Measurements from ENCODE around the gene CHGA.

The CHGA gene

GRCh38 chr14:92967346-92967926 is 44.5 kb downstream of the CHGA start:
- H3K9ac ChIP-seq (ENCODE audit: low read length in 5 of 5) = no peak overlapping the region
- peaks cover 0 to 4% (median 0%) of the 10 kb centered on the region in 5 donors for H3K9me3 ChIP-seq (ENCODE audit: control insufficient read depth in 5 of 5, low read length in 5 of 5)
- H3K4me1 ChIP-seq (ENCODE audit: control insufficient read depth in 5 of 5, insufficient read depth in 5 of 5, low read length in 5 of 5) = peaks cover 4 to 26% (median 23%) of the 10 kb centered on the region in 5 donors
- no peaks in the 10 kb centered on the region for H3K27me3 ChIP-seq (ENCODE audit: control insufficient read depth in 5 of 5, insufficient read depth in 4 of 5, low read length in 5 of 5)
- H3K27ac ChIP-seq (ENCODE audit: low read depth, low read length) = no peak overlapping the region
- peaks cover 0 to 4% (median 2%) of the 10 kb centered on the region in 5 donors for H3K36me3 ChIP-seq (ENCODE audit: control insufficient read depth in 5 of 5, insufficient read depth in 5 of 5, low read length in 5 of 5)
- no peak overlapping the region for H3K4me3 ChIP-seq (ENCODE audit: low read depth in 1 of 5, low read length in 5 of 5)

DNA sequence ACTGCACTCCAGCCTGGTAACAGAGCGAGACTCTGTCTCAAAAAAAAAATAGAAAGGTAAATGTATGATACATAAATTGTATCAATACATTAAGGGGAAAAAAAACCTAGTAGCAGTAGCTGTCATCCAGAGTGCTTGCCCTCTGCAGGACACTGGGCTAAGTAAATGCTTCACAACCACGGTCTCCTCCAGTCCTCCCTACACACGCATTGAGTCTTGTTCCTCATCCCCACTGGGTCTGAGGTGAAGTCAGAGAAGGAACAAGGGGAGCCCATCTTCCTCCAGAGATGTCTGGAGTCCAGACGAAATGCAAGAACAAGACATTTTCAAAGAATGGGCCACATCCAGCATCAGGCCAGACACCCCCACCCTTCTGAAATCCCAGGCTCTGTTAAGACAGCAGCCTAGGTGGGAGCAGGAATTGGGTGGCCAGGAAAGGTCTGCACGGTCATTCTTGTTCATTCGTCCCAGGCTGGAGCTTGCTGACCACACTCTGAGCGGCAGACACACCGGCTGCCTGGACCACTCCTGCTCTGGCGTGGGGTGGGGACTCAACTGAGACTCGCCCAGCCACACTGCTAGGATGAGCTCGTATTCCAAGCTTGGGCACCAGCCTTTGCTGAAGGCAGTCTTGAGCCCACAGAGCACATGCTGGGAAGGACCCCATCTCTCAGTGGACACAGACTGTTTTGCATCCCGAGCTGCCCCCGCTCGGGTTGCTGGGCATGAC is 45.5 kb downstream of the CHGA start:
- H3K4me3 ChIP-seq (ENCODE audit: low read depth in 1 of 5, low read length in 5 of 5) = no peak overlapping the region
- H3K27ac ChIP-seq (ENCODE audit: low read depth, low read length) = no peak overlapping the region
- no peaks in the 10 kb centered on the region for H3K36me3 ChIP-seq (ENCODE audit: control insufficient read depth in 5 of 5, insufficient read depth in 5 of 5, low read length in 5 of 5)
- H3K27me3 ChIP-seq (ENCODE audit: control insufficient read depth in 5 of 5, insufficient read depth in 4 of 5, low read length in 5 of 5) = no peaks in the 10 kb centered on the region
- peaks cover 0 to 4% (median 0%) of the 10 kb centered on the region in 5 donors for H3K9me3 ChIP-seq (ENCODE audit: control insufficient read depth in 5 of 5, low read length in 5 of 5)
- no peak overlapping the region for H3K9ac ChIP-seq (ENCODE audit: low read length in 5 of 5)
- peaks cover 4 to 28% (median 22%) of the 10 kb centered on the region in 5 donors for H3K4me1 ChIP-seq (ENCODE audit: control insufficient read depth in 5 of 5, insufficient read depth in 5 of 5, low read length in 5 of 5)

DNA sequence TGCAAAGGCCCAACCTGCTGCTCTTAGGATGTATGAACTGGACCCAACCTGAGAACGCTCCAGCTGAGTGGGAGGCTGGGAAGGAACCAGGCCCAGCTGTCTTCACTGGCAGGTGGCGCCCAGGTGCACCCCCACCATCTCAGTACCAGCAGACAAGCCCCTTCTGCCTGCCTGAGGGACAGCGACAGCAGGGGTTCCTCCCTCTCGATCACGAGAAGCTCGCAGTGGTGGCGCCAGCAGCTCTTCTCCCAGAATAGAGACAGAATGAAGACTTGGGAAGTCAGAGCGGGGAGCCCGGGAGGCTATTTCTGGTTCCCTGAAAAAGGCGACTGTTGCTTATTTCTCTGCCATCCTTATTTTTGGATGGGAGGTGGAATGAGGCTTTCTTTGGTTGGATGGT is 46.5 kb downstream of the CHGA start:
- peaks cover 4 to 28% (median 18%) of the 10 kb centered on the region in 5 donors for H3K4me1 ChIP-seq (ENCODE audit: control insufficient read depth in 5 of 5, insufficient read depth in 5 of 5, low read length in 5 of 5)
- H3K27ac ChIP-seq (ENCODE audit: low read depth, low read length) = no peak overlapping the region
- no peak overlapping the region for H3K9ac ChIP-seq (ENCODE audit: low read length in 5 of 5)
- H3K27me3 ChIP-seq (ENCODE audit: control insufficient read depth in 5 of 5, insufficient read depth in 4 of 5, low read length in 5 of 5) = no peaks in the 10 kb centered on the region
- peaks cover 0 to 4% (median 0%) of the 10 kb centered on the region in 5 donors for H3K9me3 ChIP-seq (ENCODE audit: control insufficient read depth in 5 of 5, low read length in 5 of 5)
- H3K36me3 ChIP-seq (ENCODE audit: control insufficient read depth in 5 of 5, insufficient read depth in 5 of 5, low read length in 5 of 5) = no peaks in the 10 kb centered on the region
- H3K4me3 ChIP-seq (ENCODE audit: low read depth in 1 of 5, low read length in 5 of 5) = no peak overlapping the region

DNA sequence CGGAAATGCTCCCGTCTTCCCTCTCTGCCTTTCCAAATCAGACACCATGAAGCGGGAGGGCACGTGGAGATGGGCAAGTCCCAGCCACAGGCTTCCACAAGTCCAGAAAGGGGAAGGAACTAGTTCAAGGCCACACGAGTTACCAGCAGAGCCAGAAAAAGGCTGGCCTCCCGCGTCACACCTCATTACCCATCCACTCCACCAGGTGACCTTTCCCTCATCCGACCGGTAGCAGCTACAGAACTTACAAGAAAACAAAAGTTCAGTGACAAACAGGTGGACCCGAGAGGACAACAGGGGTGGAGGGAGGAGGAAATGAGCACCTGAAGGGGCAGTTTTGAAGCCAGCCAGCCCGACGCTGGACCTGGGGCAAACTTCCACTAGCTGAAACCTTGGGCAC is 46.9 kb downstream of the CHGA start:
- H3K27ac ChIP-seq (ENCODE audit: low read depth, low read length) = no peak overlapping the region
- H3K36me3 ChIP-seq (ENCODE audit: control insufficient read depth in 5 of 5, insufficient read depth in 5 of 5, low read length in 5 of 5) = peaks cover 0 to 2% (median 0%) of the 10 kb centered on the region in 5 donors
- no peak overlapping the region for H3K9ac ChIP-seq (ENCODE audit: low read length in 5 of 5)

DNA sequence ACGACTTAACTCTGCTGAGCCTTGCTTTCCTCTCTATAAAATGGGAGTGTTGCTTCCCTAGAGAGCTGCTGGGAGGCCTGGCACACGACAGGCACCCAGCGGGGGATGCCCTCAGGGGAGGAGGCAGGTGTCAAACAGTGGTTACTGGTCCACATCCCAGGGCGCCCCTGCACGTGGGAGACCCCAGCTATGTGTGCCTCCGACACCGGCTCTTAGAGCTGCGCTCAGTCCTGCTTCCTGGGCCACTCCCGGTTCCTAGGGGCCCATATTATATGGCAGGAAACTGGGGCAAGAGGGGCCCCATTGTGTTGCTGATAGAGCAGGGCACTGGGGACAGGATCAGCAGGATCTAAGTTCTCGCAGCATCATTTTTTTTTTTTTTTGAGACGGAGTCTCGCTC is 47.3 kb downstream of the CHGA start:
- no peak overlapping the region for H3K4me3 ChIP-seq (ENCODE audit: low read depth in 1 of 5, low read length in 5 of 5)
- H3K36me3 ChIP-seq (ENCODE audit: control insufficient read depth in 5 of 5, insufficient read depth in 5 of 5, low read length in 5 of 5) = peaks cover 0 to 6% (median 0%) of the 10 kb centered on the region in 5 donors
- H3K4me1 ChIP-seq (ENCODE audit: control insufficient read depth in 5 of 5, insufficient read depth in 5 of 5, low read length in 5 of 5) = peaks cover 1 to 28% (median 18%) of the 10 kb centered on the region in 5 donors
- no peaks in the 10 kb centered on the region for H3K27me3 ChIP-seq (ENCODE audit: control insufficient read depth in 5 of 5, insufficient read depth in 4 of 5, low read length in 5 of 5)
- H3K27ac ChIP-seq (ENCODE audit: low read depth, low read length) = no peak overlapping the region
- peaks cover 0 to 4% (median 0%) of the 10 kb centered on the region in 5 donors for H3K9me3 ChIP-seq (ENCODE audit: control insufficient read depth in 5 of 5, low read length in 5 of 5)
- H3K9ac ChIP-seq (ENCODE audit: low read length in 5 of 5) = no peak overlapping the region

More for the DNA sequence above, 46.9 kb downstream of the CHGA start:
- Histone ChIP-seq H3K4me3 (ENCODE audit: low read depth in 1 of 5, low read length in 5 of 5) (no peak overlapping the region), H3K9me3 (ENCODE audit: control insufficient read depth in 5 of 5, low read length in 5 of 5) (peaks cover 0 to 4% (median 0%) of the 10 kb centered on the region in 5 donors), H3K4me1 (ENCODE audit: control insufficient read depth in 5 of 5, insufficient read depth in 5 of 5, low read length in 5 of 5) (peaks cover 2 to 28% (median 18%) of the 10 kb centered on the region in 5 donors), H3K27me3 (ENCODE audit: control insufficient read depth in 5 of 5, insufficient read depth in 4 of 5, low read length in 5 of 5) (no peaks in the 10 kb centered on the region)

DNA sequence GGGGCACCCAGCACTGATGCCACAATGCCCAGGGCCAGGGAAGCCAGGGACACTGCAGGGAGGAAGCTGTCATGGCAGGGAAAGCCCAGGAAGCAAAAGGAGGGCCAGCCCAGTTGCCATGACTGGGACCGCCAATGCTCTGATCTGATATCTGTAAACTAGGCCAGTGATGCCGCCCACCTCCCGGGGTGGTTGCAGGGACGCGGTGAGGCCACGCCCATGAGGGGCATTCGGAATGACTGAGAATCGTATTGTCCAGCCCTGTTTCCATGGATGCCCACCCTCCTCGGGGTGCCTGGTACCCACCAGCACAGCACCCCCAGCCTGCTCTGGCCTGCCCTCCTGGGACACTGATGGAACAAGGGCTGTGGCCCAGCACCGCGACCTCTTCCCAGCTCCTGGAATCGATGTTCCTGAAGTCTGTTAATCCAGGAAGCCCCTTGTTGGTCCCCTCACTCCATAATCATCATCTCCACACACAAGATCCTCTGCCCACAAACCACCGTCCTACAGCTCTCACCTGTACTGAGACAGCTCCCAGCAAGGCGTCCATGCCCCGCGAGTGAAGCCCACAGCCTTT is 48.7 kb downstream of the CHGA start:
- H3K36me3 ChIP-seq (ENCODE audit: control insufficient read depth in 5 of 5, insufficient read depth in 5 of 5, low read length in 5 of 5) = peaks cover 0 to 14% (median 3%) of the 10 kb centered on the region in 5 donors
- H3K9me3 ChIP-seq (ENCODE audit: control insufficient read depth in 5 of 5, low read length in 5 of 5) = peaks cover 0 to 16% (median 12%) of the 10 kb centered on the region in 5 donors
- no peak overlapping the region for H3K27ac ChIP-seq (ENCODE audit: low read depth, low read length)
- peaks cover 1 to 30% (median 19%) of the 10 kb centered on the region in 5 donors for H3K4me1 ChIP-seq (ENCODE audit: control insufficient read depth in 5 of 5, insufficient read depth in 5 of 5, low read length in 5 of 5)
- no peaks in the 10 kb centered on the region for H3K27me3 ChIP-seq (ENCODE audit: control insufficient read depth in 5 of 5, insufficient read depth in 4 of 5, low read length in 5 of 5)
- H3K4me3 ChIP-seq (ENCODE audit: low read depth in 1 of 5, low read length in 5 of 5) = no peak overlapping the region
- no peak overlapping the region for H3K9ac ChIP-seq (ENCODE audit: low read length in 5 of 5)

- Histone ChIP-seq H3K4me3 (ENCODE audit: low read depth in 1 of 5, low read length in 5 of 5) (no peak overlapping the region), H3K27me3 (ENCODE audit: control insufficient read depth in 5 of 5, insufficient read depth in 4 of 5, low read length in 5 of 5) (no peaks in the 10 kb centered on the region), H3K4me1 (ENCODE audit: control insufficient read depth in 5 of 5, insufficient read depth in 5 of 5, low read length in 5 of 5) (peaks cover 1 to 30% (median 19%) of the 10 kb centered on the region in 5 donors), H3K27ac (ENCODE audit: low read depth, low read length) (peak overlapping the region; percentile 82), H3K9me3 (ENCODE audit: control insufficient read depth in 5 of 5, low read length in 5 of 5) (peaks cover 0 to 21% (median 12%) of the 10 kb centered on the region in 5 donors), H3K36me3 (ENCODE audit: control insufficient read depth in 5 of 5, insufficient read depth in 5 of 5, low read length in 5 of 5) (peaks cover 0 to 23% (median 10%) of the 10 kb centered on the region in 5 donors), H3K9ac (ENCODE audit: low read length in 5 of 5) (no peak overlapping the region)
Observed at GRCh38 chr14:92973261-92973797, 50.4 kb downstream of the CHGA start.

DNA sequence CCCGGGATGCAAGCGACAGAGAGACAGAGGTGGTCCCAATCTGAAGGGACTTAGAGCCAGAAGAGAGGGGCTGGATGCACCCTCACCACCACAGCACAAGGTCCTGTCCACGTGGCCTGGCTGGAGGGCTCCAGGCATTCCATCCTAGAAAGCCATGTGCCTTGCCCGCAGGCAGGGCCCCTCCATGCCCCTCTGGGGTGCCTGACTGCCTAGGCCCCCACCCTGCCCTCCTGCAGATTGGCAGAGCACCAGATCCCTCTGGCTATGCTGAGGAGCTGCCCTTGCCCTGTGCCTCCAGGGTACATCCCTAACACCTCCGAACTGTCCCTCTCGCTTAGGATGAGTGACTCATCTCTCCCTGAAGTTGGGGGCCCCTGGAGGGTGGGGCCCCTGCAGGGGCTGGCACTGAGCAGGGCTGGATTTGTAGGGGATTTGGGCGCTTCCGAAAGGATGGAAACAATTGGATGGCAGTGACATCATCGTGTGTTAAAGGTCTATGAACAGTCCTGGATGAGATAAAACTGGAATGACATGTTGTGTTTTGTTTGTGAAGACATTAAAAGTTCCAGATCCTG is 50.9 kb downstream of the CHGA start:
- peaks cover 0 to 23% (median 10%) of the 10 kb centered on the region in 5 donors for H3K36me3 ChIP-seq (ENCODE audit: control insufficient read depth in 5 of 5, insufficient read depth in 5 of 5, low read length in 5 of 5)
- no peaks in the 10 kb centered on the region for H3K27me3 ChIP-seq (ENCODE audit: control insufficient read depth in 5 of 5, insufficient read depth in 4 of 5, low read length in 5 of 5)
- peaks cover 0 to 27% (median 16%) of the 10 kb centered on the region in 5 donors for H3K9me3 ChIP-seq (ENCODE audit: control insufficient read depth in 5 of 5, low read length in 5 of 5)
- H3K9ac ChIP-seq (ENCODE audit: low read length in 5 of 5) = no peak overlapping the region
- peaks cover 1 to 30% (median 19%) of the 10 kb centered on the region in 5 donors for H3K4me1 ChIP-seq (ENCODE audit: control insufficient read depth in 5 of 5, insufficient read depth in 5 of 5, low read length in 5 of 5)
- no peak overlapping the region for H3K4me3 ChIP-seq (ENCODE audit: low read depth in 1 of 5, low read length in 5 of 5)
- peak overlapping the region; percentile 82 for H3K27ac ChIP-seq (ENCODE audit: low read depth, low read length)

DNA sequence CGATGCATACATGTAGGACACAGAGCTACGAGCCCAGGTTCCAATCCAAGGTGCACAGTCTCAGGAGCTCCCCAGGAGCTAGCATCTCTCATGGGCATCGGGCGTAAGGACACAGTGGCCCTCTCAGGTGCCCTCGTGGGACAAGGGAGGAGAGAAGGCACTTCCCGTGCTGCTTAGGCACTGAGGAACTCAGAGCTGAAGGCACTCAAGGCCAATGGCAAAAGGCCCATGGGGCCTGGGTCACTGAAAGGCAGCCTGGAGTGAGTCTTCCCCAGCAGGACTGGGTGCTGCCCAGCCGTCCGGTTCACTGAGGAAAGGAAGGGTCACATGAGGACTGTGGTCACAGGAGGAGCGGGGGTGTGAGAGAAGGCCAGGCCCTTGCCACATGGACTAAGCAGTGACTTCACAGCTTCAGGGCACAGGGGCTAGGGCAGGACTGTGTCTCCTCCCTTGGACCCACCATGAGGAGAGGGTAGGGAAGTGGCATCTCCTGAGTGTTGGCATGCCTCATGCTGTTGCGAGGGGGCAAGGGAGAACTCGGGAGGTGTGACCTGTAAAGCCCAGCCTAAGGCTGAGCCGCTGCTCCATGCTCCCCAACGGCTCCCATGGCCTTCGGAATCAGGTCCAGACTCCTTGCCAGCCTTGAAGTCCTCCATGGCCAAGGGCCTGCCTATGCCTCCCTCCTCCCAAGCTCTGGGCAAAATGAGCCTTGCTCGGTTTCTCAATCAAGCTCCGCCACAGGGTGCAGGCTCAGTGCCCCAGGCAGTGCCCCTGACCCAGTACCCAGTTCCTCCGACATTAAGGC is 51.8 kb downstream of the CHGA start:
- H3K4me3 ChIP-seq (ENCODE audit: low read depth in 1 of 5, low read length in 5 of 5) = peak overlapping the region in 1 of 5 donors; percentile 9
- no peaks in the 10 kb centered on the region for H3K27me3 ChIP-seq (ENCODE audit: control insufficient read depth in 5 of 5, insufficient read depth in 4 of 5, low read length in 5 of 5)
- peaks cover 0 to 23% (median 10%) of the 10 kb centered on the region in 5 donors for H3K36me3 ChIP-seq (ENCODE audit: control insufficient read depth in 5 of 5, insufficient read depth in 5 of 5, low read length in 5 of 5)
- H3K27ac ChIP-seq (ENCODE audit: low read depth, low read length) = peak overlapping the region; percentile 82
- no peak overlapping the region for H3K9ac ChIP-seq (ENCODE audit: low read length in 5 of 5)
- H3K9me3 ChIP-seq (ENCODE audit: control insufficient read depth in 5 of 5, low read length in 5 of 5) = peaks cover 0 to 32% (median 16%) of the 10 kb centered on the region in 5 donors
- peaks cover 1 to 30% (median 19%) of the 10 kb centered on the region in 5 donors for H3K4me1 ChIP-seq (ENCODE audit: control insufficient read depth in 5 of 5, insufficient read depth in 5 of 5, low read length in 5 of 5)
